ENCODE measurements around the gene IFIT2.

DNA sequence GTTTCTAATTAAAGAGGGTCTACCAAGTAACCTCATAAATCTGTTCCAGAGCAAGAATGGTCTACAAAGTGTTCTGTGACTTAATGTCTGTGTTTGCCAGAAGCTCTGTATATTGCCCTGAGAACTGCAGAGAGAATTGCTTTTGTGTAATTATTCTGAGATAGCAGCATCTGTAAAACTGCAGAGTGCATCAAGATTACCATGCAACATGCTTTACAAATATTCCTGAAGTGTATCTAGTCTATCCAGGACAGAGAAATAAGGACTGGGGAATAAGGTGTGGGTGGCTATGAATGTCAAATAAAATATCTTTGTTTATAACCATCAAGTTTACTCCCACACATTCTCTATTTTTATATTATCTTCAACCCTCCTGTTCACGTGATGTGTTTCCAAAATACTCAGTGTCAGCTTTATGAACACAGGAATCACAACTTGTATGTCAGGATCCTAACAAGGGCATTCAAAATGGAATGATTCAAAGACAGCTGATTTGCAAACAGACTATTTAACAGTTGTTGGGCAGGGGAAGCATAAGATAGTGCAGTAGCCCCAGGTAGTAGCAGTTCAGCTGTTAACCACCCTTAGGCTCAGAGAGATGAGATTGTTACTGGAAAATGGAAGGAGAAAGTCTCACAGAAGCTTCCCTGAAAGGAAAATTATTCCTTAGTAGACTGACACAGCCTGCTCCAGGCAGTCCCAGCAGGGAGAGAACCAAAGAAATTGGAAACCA, 35.0 kb upstream of the IFIT2 start:
- TF ChIP-seq, protein P1, sequence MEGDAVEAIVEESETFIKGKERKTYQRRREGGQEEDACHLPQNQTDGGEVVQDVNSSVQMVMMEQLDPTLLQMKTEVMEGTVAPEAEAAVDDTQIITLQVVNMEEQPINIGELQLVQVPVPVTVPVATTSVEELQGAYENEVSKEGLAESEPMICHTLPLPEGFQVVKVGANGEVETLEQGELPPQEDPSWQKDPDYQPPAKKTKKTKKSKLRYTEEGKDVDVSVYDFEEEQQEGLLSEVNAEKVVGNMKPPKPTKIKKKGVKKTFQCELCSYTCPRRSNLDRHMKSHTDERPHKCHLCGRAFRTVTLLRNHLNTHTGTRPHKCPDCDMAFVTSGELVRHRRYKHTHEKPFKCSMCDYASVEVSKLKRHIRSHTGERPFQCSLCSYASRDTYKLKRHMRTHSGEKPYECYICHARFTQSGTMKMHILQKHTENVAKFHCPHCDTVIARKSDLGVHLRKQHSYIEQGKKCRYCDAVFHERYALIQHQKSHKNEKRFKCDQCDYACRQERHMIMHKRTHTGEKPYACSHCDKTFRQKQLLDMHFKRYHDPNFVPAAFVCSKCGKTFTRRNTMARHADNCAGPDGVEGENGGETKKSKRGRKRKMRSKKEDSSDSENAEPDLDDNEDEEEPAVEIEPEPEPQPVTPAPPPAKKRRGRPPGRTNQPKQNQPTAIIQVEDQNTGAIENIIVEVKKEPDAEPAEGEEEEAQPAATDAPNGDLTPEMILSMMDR (IDR thresholded peaks at IDR 0.05 in 4 of 5, conservative IDR thresholded peaks at IDR 0.05 in 1 of 5), result no peak
- TF ChIP-seq POLR2A (IDR thresholded peaks at IDR 0.05), result no peak

Measured in gastrocnemius medialis (tissue), 4 donors.